ACC112 (cell line): Measurements from ENCODE around the gene MUC5B.
"Not testable (repeated sequence)": the region's sequence is repeated elsewhere in the genome, so short reads cannot be mapped to it uniquely, and the experiment has no call there.

Experiments
- H2AFZ ChIP-seq: fragments of 200-600 bp; sonication (generic); one replicate; pipeline ENCODE4 v1.6.0; 2017; ENCODE audit warnings: antibody characterized with exemption, low read length; ENCODE audit not compliant: unreplicated experiment
- H3K27ac ChIP-seq: fragments of 200-600 bp; sonication (generic); 2 replicates; pipeline ENCODE4 v1.5.1; 2014; ENCODE audit warnings: low read depth, mild to moderate bottlenecking, antibody characterized with exemption, low read length, moderate library complexity
- H3K27me3 ChIP-seq: fragments of 200-600 bp; sonication (generic); 2 replicates; pipeline ENCODE4 v1.6.1; 2014; ENCODE audit warnings: mild to moderate bottlenecking, antibody characterized with exemption, low read length, moderate library complexity, mixed read lengths; ENCODE audit not compliant: insufficient read depth
- H3K36me3 ChIP-seq: fragments of 200-600 bp; sonication (generic); 2 replicates; pipeline ENCODE4 v1.6.1; 2016; ENCODE audit warnings: mild to moderate bottlenecking, antibody characterized with exemption, low read length, moderate library complexity, mixed read lengths; ENCODE audit not compliant: insufficient read depth
- H3K4me1 ChIP-seq: fragments of 200-600 bp; sonication (generic); one replicate; pipeline ENCODE4 v1.6.1; 2016; ENCODE audit warnings: low read length, mixed read lengths; ENCODE audit not compliant: insufficient read depth, unreplicated experiment, control insufficient read depth
- H3K4me3 ChIP-seq: fragments of 200-600 bp; sonication (generic); 2 replicates; pipeline ENCODE4 v1.5.1; 2014; ENCODE audit warnings: mild to moderate bottlenecking, low read depth, low read length
- H3K79me2 ChIP-seq: fragments of 200-600 bp; sonication (generic); one replicate; pipeline ENCODE4 v1.6.0; 2016; ENCODE audit warnings: low read length; ENCODE audit not compliant: control insufficient read depth, unreplicated experiment, insufficient read depth

The MUC5B gene

DNA sequence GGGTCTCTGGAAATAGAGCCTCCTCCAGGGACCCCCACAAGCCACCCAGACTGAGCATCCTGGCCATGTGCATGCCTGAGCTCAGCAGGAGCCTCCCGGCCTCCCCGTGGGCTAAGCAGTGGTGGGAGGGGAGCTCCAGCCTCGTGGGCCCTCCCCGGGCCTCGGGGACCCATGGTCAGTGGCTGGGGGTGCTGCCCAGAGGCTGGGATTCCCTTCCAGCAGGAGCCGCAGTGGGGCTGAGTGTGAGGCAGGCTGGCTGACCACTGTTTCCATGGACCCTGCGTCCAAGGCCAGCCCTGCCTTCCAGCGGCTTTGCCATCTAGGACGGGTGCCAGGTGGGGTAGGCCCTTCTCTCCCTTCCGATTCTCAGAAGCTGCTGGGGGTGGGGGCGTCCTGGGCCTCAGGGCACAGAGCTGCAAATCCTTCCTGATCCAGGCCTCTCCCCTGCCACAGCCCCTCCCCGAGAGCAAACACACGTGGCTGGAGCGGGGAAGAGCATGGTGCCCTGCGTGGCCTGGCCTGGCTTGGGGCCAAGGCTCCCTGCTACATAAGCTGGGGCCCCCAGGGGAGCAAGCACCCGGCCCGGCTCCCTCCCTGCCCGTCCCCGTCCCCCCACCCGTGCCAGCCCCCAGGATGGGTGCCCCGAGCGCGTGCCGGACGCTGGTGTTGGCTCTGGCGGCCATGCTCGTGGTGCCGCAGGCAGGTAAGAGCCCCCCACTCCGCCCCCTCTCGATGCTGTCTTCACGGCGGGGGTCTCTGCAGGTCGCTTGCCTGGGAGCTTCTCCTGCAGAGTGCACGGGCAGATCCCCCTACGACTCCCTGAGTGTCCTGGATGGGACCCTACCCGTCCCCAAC is at the start of gene MUC5B:
Gene MUC5B, plus strand, starts transcription at position 576 of the 855 bp plus-strand sequence. Its CDS starts 58 bp downstream, at position 634.
- Histone ChIP-seq H3K27me3 (peaks cover 17% of the 10 kb centered on the region), H3K4me3 (no peak within 1 kb of the TSS), H3K27ac (no peak within 1 kb of the TSS), H3K79me2 (no peaks in the 10 kb centered on the region), H2AFZ (no peak within 1 kb of the TSS), H3K36me3 (no peaks in the 10 kb centered on the region), H3K4me1 (no peaks in the 10 kb centered on the region)

- not testable (repeated sequence) for H2AFZ ChIP-seq, H3K27me3 ChIP-seq, H3K27ac ChIP-seq, H3K79me2 ChIP-seq, H3K36me3 ChIP-seq, H3K4me3 ChIP-seq, H3K4me1 ChIP-seq
Measured at GRCh38 chr11:1173396-1173795, 49.5 kb upstream of the MUC5B start.

DNA sequence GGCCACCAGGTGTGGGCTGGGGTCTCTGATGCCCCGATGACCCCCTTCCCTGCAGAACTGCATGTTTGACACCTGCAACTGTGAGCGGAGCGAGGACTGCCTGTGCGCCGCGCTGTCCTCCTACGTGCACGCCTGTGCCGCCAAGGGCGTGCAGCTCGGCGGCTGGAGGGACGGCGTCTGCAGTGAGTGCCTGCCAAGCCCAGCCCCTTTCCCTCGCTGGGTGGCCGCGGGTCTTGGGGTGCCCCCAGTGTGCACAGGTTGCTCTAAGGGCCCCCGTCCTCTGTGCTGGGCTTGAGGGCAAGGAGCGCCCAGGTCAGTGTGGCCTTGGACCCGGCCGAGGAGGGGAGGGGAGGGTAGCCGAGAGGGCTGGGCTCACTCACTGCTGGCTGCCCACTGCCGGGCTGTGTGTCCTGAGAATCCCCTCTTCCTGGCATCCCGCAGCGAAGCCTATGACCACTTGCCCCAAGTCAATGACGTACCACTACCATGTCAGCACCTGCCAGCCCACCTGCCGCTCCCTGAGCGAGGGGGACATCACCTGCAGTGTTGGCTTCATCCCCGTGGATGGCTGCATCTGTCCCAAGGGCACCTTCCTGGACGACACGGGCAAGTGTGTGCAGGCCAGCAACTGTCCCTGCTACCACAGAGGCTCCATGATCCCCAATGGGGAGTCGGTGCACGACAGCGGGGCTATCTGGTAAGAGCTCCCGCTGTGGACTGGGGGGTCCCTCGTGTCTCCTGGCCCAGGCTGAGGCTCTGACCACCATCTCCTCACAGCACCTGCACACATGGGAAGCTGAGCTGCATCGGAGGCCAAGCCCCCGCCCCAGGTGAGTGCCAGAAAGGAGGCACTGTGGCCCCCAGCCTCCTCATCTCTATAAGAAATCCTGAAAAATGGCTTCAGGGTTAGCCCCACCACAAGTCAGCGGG is 48.2 kb upstream of the MUC5B start:
- Histone ChIP-seq H3K79me2 (no peaks in the 10 kb centered on the region), H3K4me3 (no peak overlapping the region), H3K36me3 (no peaks in the 10 kb centered on the region), H2AFZ (no peak overlapping the region), H3K27ac (no peak overlapping the region), H3K27me3 (no peaks in the 10 kb centered on the region), H3K4me1 (no peaks in the 10 kb centered on the region)

DNA sequence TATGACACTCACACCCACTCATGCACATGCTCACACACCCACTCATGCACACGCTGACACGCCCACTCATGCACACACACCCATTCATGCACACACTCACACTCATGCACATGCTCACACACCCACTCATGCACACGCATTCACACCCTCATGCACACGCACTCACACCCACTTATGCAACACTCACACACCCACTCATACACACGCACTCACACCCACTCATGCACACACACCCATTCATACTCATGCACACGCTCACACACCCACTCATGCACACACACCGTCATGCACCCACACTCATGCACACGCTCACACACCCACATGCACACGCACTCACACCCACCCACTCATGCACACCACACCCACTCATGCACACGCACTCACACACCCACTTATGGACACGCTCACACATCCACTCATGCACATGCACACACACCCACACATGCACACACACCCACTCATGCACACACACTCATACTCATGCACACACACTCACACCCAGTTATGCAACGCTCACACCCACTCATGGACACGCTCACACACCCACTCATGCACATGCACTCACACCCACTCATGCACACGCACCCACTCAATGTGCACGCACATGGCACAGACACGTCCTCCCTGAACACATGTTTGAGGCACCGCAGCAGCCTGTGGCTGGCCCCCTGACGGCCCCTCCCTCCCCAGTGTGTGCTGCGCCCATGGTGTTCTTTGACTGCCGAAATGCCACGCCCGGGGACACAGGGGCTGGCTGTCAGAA is 47.2 kb upstream of the MUC5B start:
- H3K4me1 ChIP-seq, result no peaks in the 10 kb centered on the region
- H3K4me3 ChIP-seq, result no peak overlapping the region
- H3K27me3 ChIP-seq, result no peaks in the 10 kb centered on the region
- H2AFZ ChIP-seq, result no peak overlapping the region
- no peaks in the 10 kb centered on the region for H3K79me2 ChIP-seq
- no peak overlapping the region for H3K27ac ChIP-seq
- no peaks in the 10 kb centered on the region for H3K36me3 ChIP-seq

- Histone ChIP-seq H3K4me3 (no peak overlapping the region), H3K27me3 (no peaks in the 10 kb centered on the region), H3K27ac (no peak overlapping the region), H3K36me3 (no peaks in the 10 kb centered on the region), H2AFZ (no peak overlapping the region), H3K4me1 (no peaks in the 10 kb centered on the region), H3K79me2 (no peaks in the 10 kb centered on the region)
Measured at GRCh38 chr11:1176224-1177019, 46.4 kb upstream of the MUC5B start.

DNA sequence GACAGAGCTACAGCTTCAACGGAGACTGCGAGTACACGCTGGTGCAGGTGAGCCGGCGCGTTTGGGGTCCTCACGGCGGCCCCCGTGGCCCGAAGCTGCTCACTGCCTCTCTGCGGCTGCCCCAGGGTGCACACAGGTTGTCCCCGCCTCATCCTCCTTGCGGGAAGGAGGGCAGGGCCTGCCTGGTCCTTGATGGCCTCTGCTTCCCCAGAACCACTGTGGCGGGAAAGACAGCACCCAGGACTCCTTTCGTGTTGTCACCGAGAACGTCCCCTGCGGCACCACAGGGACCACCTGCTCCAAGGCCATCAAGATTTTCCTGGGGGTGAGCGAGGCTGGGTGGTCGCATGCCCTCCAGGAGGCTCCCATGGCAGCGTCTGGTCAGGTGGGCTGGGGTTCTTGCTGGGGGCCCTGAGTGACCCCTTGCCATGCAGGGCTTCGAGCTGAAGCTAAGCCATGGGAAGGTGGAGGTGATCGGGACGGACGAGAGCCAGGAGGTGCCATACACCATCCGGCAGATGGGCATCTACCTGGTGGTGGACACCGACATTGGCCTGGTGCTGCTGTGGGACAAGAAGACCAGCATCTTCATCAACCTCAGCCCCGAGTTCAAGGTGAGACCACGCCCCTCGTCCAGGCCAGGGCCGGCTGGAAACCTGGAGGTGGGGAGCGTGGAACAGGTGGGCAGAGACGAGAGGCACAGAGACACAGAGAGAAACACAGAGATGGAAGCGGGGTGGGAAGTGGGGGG is 45.7 kb upstream of the MUC5B start:
- Histone ChIP-seq H3K4me3 (no peak overlapping the region), H3K79me2 (no peaks in the 10 kb centered on the region), H3K27me3 (no peaks in the 10 kb centered on the region), H3K4me1 (no peaks in the 10 kb centered on the region), H2AFZ (no peak overlapping the region), H3K36me3 (no peaks in the 10 kb centered on the region), H3K27ac (no peak overlapping the region)

DNA sequence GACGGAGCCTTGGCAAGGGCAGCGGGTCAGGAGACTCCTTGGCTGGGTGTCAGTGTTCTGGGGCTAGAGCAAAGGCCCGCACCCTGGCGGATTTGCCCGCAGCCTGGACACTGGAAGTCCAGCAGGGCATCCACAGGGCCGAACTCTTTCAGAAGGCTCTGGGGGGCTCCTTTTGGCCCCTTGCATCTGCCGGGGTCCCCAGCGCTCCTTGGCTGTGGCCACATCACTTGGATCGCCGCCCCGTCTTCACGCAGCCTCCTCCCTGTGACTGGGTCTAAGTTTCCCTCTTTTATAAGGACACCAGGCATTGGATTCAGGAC is 45.1 kb upstream of the MUC5B start:
- Histone ChIP-seq H2AFZ (no peak overlapping the region), H3K27me3 (no peaks in the 10 kb centered on the region), H3K4me3 (no peak overlapping the region), H3K27ac (no peak overlapping the region), H3K4me1 (no peaks in the 10 kb centered on the region), H3K36me3 (no peaks in the 10 kb centered on the region), H3K79me2 (no peaks in the 10 kb centered on the region)

GRCh38 chr11:1178201-1178885 is 44.5 kb upstream of the MUC5B start:
- Histone ChIP-seq H3K27ac (no peak overlapping the region), H3K4me1 (no peaks in the 10 kb centered on the region), H3K27me3 (no peaks in the 10 kb centered on the region), H3K36me3 (no peaks in the 10 kb centered on the region), H3K4me3 (no peak overlapping the region), H3K79me2 (no peaks in the 10 kb centered on the region), H2AFZ (no peak overlapping the region)

DNA sequence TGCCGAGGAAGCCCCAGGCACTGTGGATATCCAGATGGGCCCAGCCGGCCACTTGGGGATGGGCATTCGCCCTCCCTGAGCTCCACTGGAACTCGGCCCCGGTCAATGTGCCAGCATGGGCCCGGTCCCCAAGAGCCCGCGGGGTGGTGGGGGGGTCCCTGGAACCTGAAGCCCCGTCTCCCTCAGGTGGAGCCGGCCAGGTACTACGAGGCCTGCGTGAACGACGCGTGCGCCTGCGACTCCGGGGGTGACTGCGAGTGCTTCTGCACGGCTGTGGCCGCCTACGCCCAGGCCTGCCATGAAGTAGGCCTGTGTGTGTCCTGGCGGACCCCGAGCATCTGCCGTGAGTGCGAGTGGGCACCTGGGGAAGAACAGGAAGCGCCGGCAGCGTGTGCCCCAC is 44.0 kb upstream of the MUC5B start:
- no peaks in the 10 kb centered on the region for H3K36me3 ChIP-seq
- H3K4me1 ChIP-seq, result no peaks in the 10 kb centered on the region
- no peaks in the 10 kb centered on the region for H3K27me3 ChIP-seq
- no peak overlapping the region for H3K4me3 ChIP-seq
- H3K27ac ChIP-seq, result no peak overlapping the region
- no peak overlapping the region for H2AFZ ChIP-seq
- no peaks in the 10 kb centered on the region for H3K79me2 ChIP-seq
